ENCODE results near the gene MPZL1. TPM values are rescaled to one million over a fixed set of nuclear protein-coding genes. Genes with fewer than 3 reads are reported as not detected.

The MPZL1 gene
- total and polyA plus RNA-seq, 2 donors (not counting 3 experiments of a cell fraction or from before 2014, with no cell fraction given): 41.7 to 99.1 TPM

GRCh38 chr1:167815650-167816049, 93.9 kb downstream of the MPZL1 start:
- ChIA-PET POLR2A (no interaction called here), CTCF (interaction anchor here (1.1 kb wide), 1 partner anchor 9 kb away, joined by 3 read pairs; no protein-coding TSS in a partner anchor)
- Histone ChIP-seq H4K20me1 (replicated peaks; ENCODE audit: control insufficient read depth, extremely low read depth, insufficient read depth, low read length) (no peaks in the 10 kb centered on the region), H3K9me3 (replicated peaks; ENCODE audit: control insufficient read depth, insufficient read depth, low read length) (no peaks in the 10 kb centered on the region), H3K4me3 (replicated peaks in 1 of 3; ENCODE audit: insufficient read depth in 1 of 3, low read depth in 1 of 3, low read length in 3 of 3) (no peak overlapping the region), H3K27me3 (ENCODE audit: control insufficient read depth in 2 of 2, insufficient read depth in 2 of 2, low read length in 2 of 2) (no peaks in the 10 kb centered on the region), H3K79me2 (ENCODE audit: control insufficient read depth, insufficient read depth, low read length) (no peaks in the 10 kb centered on the region), H3K9me1 (replicated peaks; ENCODE audit: control insufficient read depth, extremely low read depth, insufficient read depth, low read length) (no peaks in the 10 kb centered on the region), H3K4me1 (ENCODE audit: control insufficient read depth, extremely low read depth, insufficient read depth, low read length) (peaks cover 5% of the 10 kb centered on the region), H3K27ac (ENCODE audit: insufficient read depth, low read depth, low read length) (no peak overlapping the region), H3K36me3 (ENCODE audit: control insufficient read depth in 2 of 2, extremely low read depth in 1 of 2, insufficient read depth in 2 of 2, low read length in 2 of 2) (no peaks in the 10 kb centered on the region), H2AFZ (ENCODE audit: low read depth, low read length) (no peak overlapping the region), H3K9ac (replicated peaks; ENCODE audit: extremely low read depth, insufficient read depth, low read length) (no peak overlapping the region), H3K4me2 (ENCODE audit: insufficient read depth, low read length) (no peak overlapping the region)
- no TSS peak for BruUV-seq (replicated peaks)
- dilution Hi-C loops (cut with MboI; ENCODE audit: extremely low pct_ligation_motif_present, low sequenced_read_pairs): no loop called here
- FAIRE-seq (no peak), DNase-seq (ENCODE audit: low read depth, low spot score) (no peak)
- intact Hi-C loops (cut with micrococcal nuclease): no loop called here
- TF ChIP-seq POLR2AphosphoS5 (IDR thresholded peaks at IDR 0.05; ENCODE audit: insufficient read depth, low read depth, low read length) (no peak), CTCF (IDR thresholded peaks at IDR 0.05; ENCODE audit: extremely low read depth in 1 of 2, insufficient read depth in 1 of 2, low read depth in 1 of 2, low read length in 2 of 2) (no peak)

- ChIA-PET CTCF (interaction anchor here (0.8 to 1.8 kb wide), 4 partner anchors 17 to 262 kb away, joined by 3 to 4 read pairs (median 4); no protein-coding TSS in a partner anchor), POLR2A (no interaction called here)
- Histone ChIP-seq H4K20me1 (replicated peaks; ENCODE audit: control insufficient read depth, extremely low read depth, insufficient read depth, low read length) (no peaks in the 10 kb centered on the region), H3K27ac (ENCODE audit: insufficient read depth, low read depth, low read length) (peak overlapping the region; percentile 69), H3K4me3 (replicated peaks in 1 of 3; ENCODE audit: insufficient read depth in 1 of 3, low read depth in 1 of 3, low read length in 3 of 3) (peak overlapping the region in 1 of 3 experiments; percentile 16), H3K9me3 (replicated peaks; ENCODE audit: control insufficient read depth, insufficient read depth, low read length) (no peaks in the 10 kb centered on the region), H3K4me2 (ENCODE audit: insufficient read depth, low read length) (peak overlapping the region; percentile 31), H3K79me2 (ENCODE audit: control insufficient read depth, insufficient read depth, low read length) (no peaks in the 10 kb centered on the region), H3K9ac (replicated peaks; ENCODE audit: extremely low read depth, insufficient read depth, low read length) (peak overlapping the region; percentile 53), H3K9me1 (replicated peaks; ENCODE audit: control insufficient read depth, extremely low read depth, insufficient read depth, low read length) (no peaks in the 10 kb centered on the region), H3K4me1 (ENCODE audit: control insufficient read depth, extremely low read depth, insufficient read depth, low read length) (peaks cover 7% of the 10 kb centered on the region), H3K27me3 (ENCODE audit: control insufficient read depth in 2 of 2, insufficient read depth in 2 of 2, low read length in 2 of 2) (no peaks in the 10 kb centered on the region), H3K36me3 (ENCODE audit: control insufficient read depth in 2 of 2, extremely low read depth in 1 of 2, insufficient read depth in 2 of 2, low read length in 2 of 2) (no peaks in the 10 kb centered on the region), H2AFZ (ENCODE audit: low read depth, low read length) (peak overlapping the region; percentile 15)
- intact Hi-C loops (cut with micrococcal nuclease) (loop anchor here (1.0 to 5.0 kb wide), 3 partner anchors 17 to 262 kb away; partner anchors contain the start of gene DCAF6), dilution Hi-C loops (cut with MboI; ENCODE audit: extremely low pct_ligation_motif_present, low sequenced_read_pairs) (no loop called here)
- TF ChIP-seq CTCF (IDR thresholded peaks at IDR 0.05; ENCODE audit: extremely low read depth in 1 of 2, insufficient read depth in 1 of 2, low read depth in 1 of 2, low read length in 2 of 2) (no peak), MYC (IDR thresholded peaks at IDR 0.05; ENCODE audit: low read depth, low read length) (no peak), EZH2 (IDR thresholded peaks at IDR 0.05; ENCODE audit: borderline replicate concordance, low read depth, low read length, severe bottlenecking) (no peak), FOS (IDR thresholded peaks at IDR 0.05; ENCODE audit: borderline replicate concordance, insufficient read depth, low read length) (peak; percentile 73), POLR2AphosphoS5 (IDR thresholded peaks at IDR 0.05; ENCODE audit: insufficient read depth, low read depth, low read length) (peak; percentile 72), GATA2 (IDR thresholded peaks at IDR 0.05; ENCODE audit: insufficient read depth, insufficient read length, low read depth, low read length) (peak; percentile 39), JUN (IDR thresholded peaks at IDR 0.05; ENCODE audit: borderline replicate concordance, insufficient read depth, insufficient read length, low read depth) (peak; percentile 73), POLR2A (IDR thresholded peaks at IDR 0.05; ENCODE audit: low read depth, low read length) (no peak), MAX (IDR thresholded peaks at IDR 0.05; ENCODE audit: insufficient read depth, insufficient read length) (no peak)
- peak; percentile 82 for DNase-seq (ENCODE audit: low read depth, low spot score)
- TSS peak; percentile 73 for BruUV-seq (replicated peaks)
- FAIRE-seq: peak; percentile 79
Measured at GRCh38 chr1:167819849-167820683, 98.3 kb downstream of the MPZL1 start.
